ENCODE results near the gene RAD51.

Gene RAD51

DNA sequence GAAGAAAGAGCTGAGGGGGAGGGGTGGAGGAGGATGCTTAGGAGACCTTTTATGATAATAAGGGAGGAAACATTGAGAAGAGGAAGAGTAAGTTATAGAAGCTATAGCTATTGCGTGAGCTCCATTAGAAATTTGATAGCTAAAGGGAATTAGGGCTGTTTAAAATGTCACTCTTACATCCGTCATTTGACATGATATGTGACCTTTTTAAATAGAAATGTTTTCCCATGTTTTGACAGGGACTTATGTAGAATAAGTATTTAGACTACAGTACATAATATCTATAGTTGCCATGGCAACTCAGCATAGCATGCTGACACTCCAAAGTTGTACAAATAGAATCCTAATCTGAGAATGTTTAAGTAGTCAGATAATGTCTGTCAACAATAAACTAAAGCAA, 19.2 kb downstream of the RAD51 start:
- no peak overlapping the region for H3K4me3 ChIP-seq (ENCODE audit: low read length)
- DNase-seq (ENCODE audit: low read depth, low spot score) = no peak

- H3K4me3 ChIP-seq (ENCODE audit: low read length) = no peak overlapping the region
- no peak for DNase-seq (ENCODE audit: low read depth, low spot score)
Measured at GRCh38 chr15:40716165-40716564, 21.2 kb downstream of the RAD51 start.

GRCh38 chr15:40721701-40722100, 26.7 kb downstream of the RAD51 start:
- no peak overlapping the region for H3K4me3 ChIP-seq (ENCODE audit: low read length)
- no peak for DNase-seq (ENCODE audit: low read depth, low spot score)

DNA sequence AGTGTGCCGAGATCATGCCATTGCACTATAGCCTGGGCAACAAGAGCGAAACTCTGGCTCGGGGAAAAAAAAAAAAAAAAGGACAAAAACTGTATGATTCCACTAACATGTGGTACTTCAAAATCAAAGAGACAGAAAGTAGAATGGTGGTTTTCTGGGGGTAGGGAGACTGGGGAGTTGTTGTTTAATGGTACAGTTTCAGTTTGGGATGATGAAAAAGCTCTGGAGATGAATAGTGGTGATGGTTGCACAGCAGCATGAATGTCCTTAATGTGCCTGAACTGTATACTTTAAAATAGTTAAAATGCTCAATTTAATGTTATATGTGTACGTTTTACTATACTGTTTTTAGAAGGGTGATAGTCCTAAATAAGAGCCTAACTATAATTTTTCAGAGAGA, 27.4 kb downstream of the RAD51 start:
- DNase-seq (ENCODE audit: low read depth, low spot score) = no peak
- H3K4me3 ChIP-seq (ENCODE audit: low read length) = no peak overlapping the region

DNA sequence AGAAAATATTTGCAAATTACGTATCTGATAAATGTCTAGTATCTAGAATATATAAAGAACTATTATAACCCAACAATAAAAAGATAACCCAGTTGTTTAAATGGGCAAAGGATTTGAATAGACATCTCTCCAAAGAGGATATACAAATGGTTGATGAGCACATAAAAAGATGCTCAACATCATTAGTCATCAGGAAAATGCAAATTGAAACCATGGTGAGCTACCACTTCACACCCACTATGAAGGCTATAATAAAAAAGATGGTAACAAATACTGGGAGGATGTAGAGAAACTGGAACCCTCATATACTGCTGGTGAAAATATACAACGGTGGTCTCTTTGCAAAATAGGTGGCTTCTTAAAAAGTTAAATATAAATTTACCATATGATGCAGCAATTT, 28.0 kb downstream of the RAD51 start:
- no peak for DNase-seq (ENCODE audit: low read depth, low spot score)

DNA sequence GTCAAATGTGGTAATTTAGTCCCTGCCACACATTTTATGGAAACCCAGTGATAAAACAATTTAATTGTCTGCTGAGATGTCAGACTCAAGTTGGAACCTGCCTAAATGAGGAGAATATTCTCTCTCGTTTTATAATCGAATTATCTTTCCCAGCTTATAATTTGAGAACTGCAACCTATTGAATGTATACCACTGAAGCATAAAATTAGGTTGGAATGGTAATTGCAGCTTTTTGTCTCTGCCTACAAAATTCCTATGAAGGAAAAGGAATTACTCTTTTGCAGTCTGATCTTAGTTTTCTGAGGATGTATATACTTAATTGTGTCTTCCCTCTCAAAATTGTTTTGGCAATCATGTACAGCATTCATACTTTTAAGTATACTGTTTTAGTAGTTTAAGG, 28.9 kb downstream of the RAD51 start:
- DNase-seq (ENCODE audit: low read depth, low spot score) = no peak
- no peak overlapping the region for H3K4me3 ChIP-seq (ENCODE audit: low read length)

More for the DNA sequence above, 28.0 kb downstream of the RAD51 start:
- H3K4me3 ChIP-seq (ENCODE audit: low read length) = no peak overlapping the region

DNA sequence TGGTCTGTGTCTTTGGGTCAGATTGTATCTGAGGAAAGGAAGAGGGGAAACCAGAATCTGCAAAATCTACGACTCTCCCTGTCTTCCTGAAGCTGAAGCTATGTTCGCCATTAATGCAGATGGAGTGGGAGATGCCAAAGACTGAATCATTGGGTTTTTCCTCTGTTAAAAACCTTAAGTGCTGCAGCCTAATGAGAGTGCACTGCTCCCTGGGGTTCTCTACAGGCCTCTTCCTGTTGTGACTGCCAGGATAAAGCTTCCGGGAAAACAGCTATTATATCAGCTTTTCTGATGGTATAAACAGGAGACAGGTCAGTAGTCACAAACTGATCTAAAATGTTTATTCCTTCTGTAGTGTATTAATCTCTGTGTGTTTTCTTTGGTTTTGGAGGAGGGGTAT, 36.1 kb downstream of the RAD51 start:
- no peak for DNase-seq (ENCODE audit: low read depth, low spot score)
- no peak overlapping the region for H3K4me3 ChIP-seq (ENCODE audit: low read length)

- DNase-seq (ENCODE audit: low read depth, low spot score) = no peak
- H3K4me3 ChIP-seq (ENCODE audit: low read length) = no peak overlapping the region
Measured at GRCh38 chr15:40736575-40736974, 41.6 kb downstream of the RAD51 start.

- no peak overlapping the region for H3K4me3 ChIP-seq (ENCODE audit: low read length)
- no peak for DNase-seq (ENCODE audit: low read depth, low spot score)
Measured at GRCh38 chr15:40737048-40737447, 42.1 kb downstream of the RAD51 start.

- DNase-seq (ENCODE audit: low read depth, low spot score) = no peak
Measured at GRCh38 chr15:40739047-40739446, 44.1 kb downstream of the RAD51 start.

DNA sequence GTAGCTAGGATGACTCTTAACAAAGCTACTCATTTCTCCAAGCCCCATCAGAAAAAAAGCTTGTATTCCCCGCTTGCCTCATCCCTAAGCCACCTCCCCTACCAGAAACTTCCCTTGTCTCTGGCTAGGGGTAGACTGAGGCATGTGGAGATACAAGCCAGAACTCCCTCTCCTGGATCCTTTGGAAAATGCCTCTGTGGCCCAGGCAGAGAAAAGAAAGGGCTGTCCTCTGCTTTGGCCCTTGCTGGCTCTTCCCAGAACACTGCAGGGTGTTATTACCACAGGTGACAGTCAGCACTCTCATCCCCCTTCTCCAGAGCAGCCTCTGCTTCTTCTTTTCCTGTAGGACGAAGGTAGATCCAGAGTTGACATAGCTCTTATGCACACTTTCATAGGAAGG, 44.9 kb downstream of the RAD51 start:
- DNase-seq (ENCODE audit: low read depth, low spot score) = no peak
- H3K4me3 ChIP-seq (ENCODE audit: low read length) = no peak overlapping the region

More at GRCh38 chr15:40739047-40739446, 44.1 kb downstream of the RAD51 start:
- no peak overlapping the region for H3K4me3 ChIP-seq (ENCODE audit: low read length)

DNA sequence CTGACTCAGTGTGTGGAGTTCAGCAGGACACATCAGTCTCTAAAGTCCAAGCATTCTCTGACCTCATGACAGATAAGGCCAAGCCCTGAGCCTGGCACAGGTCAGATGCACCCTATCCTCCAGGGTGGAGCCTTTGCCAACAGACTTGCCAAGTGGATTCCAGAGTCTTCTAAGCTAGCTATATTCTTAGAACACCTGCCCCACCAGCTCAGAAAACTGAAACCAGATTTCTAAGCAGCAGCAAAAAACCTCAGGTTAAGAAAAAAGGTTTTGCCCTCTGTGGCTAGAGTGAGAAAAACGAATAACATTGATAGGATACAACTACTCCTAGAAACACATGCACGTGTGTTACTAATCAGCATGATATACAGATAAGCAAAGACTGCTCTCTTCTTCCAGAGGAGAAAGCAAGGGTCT, 48.5 kb downstream of the RAD51 start:
- no peak for DNase-seq (ENCODE audit: low read depth, low spot score)
- peak overlapping the region; percentile 18 for H3K4me3 ChIP-seq (ENCODE audit: low read length)

- H3K4me3 ChIP-seq (ENCODE audit: low read length) = peak overlapping the region; percentile 18
- peak; percentile 80 for DNase-seq (ENCODE audit: low read depth, low spot score)
Measured at GRCh38 chr15:40743921-40744814, 49.2 kb downstream of the RAD51 start.

GRCh38 chr15:40744815-40745152, 49.8 kb downstream of the RAD51 start:
- no peak overlapping the region for H3K4me3 ChIP-seq (ENCODE audit: low read length)
- no peak for DNase-seq (ENCODE audit: low read depth, low spot score)

- no peak overlapping the region for H3K4me3 ChIP-seq (ENCODE audit: low read length)
- no peak for DNase-seq (ENCODE audit: low read depth, low spot score)
Measured at GRCh38 chr15:40746916-40747418, 52.0 kb downstream of the RAD51 start.

DNA sequence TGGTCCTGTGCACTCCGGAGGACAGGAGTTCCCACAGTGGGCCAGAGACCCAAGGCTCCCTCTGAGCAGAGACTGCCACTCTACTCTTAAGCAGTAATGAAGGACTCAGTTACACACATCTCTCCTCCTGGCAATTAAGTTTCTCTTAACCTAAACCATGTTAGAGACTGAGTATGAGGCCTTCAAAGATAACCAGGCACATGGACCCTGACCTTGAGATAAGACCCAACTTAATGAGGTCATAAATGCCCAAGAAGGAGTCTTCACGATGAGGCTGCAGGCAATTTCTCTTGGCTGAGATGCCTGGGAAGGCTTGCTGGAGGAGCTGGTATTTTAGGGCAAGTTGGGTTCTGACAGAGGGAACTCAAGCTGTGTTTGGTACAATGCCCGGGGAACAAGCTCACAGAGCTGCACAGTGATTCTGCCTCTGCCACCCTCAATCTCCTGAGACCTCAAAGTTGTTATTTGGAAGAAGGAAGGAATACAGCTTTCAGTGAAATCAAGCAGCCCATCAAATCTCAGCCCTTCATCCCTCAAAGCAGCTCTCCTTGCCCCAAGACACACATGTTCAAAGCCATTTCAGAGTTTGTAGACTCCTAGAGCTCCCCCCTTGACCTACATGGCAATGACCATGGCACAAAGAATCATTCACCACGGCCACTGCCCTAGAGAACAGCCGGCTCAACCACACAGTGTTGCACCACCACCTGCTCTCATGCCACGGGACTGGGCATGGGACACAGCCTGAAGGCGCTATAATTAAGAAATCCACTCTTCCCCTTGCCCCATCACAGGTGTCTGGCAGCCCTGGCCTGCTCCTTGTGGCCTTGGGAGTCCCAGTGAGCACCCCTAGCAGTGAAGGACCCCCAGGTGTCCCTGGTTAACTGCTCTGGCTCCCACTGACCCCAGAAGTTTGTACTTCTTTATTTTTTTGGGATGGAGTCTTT, 53.0 kb downstream of the RAD51 start:
- DNase-seq (ENCODE audit: low read depth, low spot score) = no peak
- no peak overlapping the region for H3K4me3 ChIP-seq (ENCODE audit: low read length)

- no peak overlapping the region for H3K4me3 ChIP-seq (ENCODE audit: low read length)
- DNase-seq (ENCODE audit: low read depth, low spot score) = no peak
Measured at GRCh38 chr15:40749151-40749630, 54.2 kb downstream of the RAD51 start.

DNA sequence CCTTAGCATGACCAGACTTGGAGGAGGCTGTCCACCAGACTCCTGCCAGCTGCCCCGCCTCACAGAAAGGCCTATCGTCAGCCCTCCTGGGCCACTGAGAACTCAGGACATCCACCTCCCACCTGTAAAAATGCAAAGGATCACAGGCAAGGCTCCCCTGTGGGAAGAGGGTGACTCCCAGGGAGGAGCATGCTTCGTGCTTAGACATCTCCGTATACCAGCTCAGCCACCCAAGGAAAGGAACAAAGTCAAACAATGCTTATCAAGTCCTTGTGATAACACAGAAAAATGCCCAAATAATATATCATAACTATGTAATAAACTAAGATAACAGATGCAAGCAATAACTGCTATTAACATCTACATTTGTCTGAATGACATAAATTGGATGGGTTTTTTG, 55.9 kb downstream of the RAD51 start:
- no peak overlapping the region for H3K4me3 ChIP-seq (ENCODE audit: low read length)
- no peak for DNase-seq (ENCODE audit: low read depth, low spot score)

DNA sequence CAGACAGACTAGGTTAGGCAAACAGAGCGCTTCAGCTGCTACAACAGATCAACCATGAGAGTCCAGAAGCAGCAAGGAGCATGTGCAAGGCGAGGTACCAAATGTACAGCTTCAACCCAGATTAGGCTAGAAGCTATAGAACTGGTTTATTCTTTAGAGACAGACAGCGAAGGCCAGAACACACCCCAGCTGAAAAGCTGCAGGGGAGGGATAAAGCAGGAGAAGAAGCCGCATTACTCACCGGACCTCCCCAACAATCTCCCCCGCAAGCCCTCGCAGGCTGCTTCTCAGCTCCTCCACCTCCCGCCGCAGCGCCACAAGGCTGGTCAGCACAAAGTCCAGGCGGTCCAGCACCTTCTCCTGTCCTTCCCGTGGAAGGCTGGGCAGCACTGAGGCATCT, 56.8 kb downstream of the RAD51 start:
- no peak overlapping the region for H3K4me3 ChIP-seq (ENCODE audit: low read length)
- DNase-seq (ENCODE audit: low read depth, low spot score) = no peak

DNA sequence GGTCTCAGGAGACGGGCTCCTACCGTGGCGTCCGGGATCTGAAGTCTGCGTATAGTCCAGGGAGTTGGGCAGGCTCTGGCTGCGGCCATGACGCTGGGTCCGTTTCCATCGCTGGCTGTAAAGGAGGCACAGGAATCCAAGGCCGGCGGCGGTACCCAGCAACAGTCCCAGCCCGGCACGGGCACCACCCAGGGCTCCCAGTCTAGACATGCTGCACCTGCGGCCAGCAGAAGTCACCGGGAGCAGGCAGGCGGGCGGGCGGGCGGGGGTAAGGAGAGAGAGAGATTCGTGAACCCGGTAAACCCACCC, 59.6 kb downstream of the RAD51 start:
- H3K4me3 ChIP-seq (ENCODE audit: low read length) = peak overlapping the region; percentile 95
- DNase-seq (ENCODE audit: low read depth, low spot score) = no peak

All from Jurkat, Clone E6-1 (cell line).